Liver (tissue), 3 donors: ENCODE measurements around the gene COL5A1.

ENCODE experiments used
- EGR1 ChIP-seq, 2 donors: IDR thresholded peaks; 2 replicates each; pipeline ENCODE4 v1.6.1; 2016 to 2018; ENCODE audit warnings: antibody characterized with exemption in 2 of 2, low read depth in 2 of 2
- TAF1 ChIP-seq: conservative IDR thresholded peaks from 2 replicates; pipeline ENCODE4 v1.6.1; 2016; ENCODE audit warnings: antibody characterized with exemption, mild to moderate bottlenecking
- TF ChIP-seq, protein P1 (sequence below): IDR thresholded peaks from 2 replicates; pipeline ENCODE4 v1.6.1; 2016; ENCODE audit warnings: antibody characterized with exemption
- TF ChIP-seq, protein P2 (sequence below): fragments of 150-350 bp; IDR thresholded peaks from 2 replicates; pipeline ENCODE4 v1.5.1; 2017; ENCODE audit warnings: improper control_type of control experiment, low read depth, low read length; ENCODE audit not compliant: missing input control
- donor health status: healthy.
- donor health status: healthy.

DNA sequence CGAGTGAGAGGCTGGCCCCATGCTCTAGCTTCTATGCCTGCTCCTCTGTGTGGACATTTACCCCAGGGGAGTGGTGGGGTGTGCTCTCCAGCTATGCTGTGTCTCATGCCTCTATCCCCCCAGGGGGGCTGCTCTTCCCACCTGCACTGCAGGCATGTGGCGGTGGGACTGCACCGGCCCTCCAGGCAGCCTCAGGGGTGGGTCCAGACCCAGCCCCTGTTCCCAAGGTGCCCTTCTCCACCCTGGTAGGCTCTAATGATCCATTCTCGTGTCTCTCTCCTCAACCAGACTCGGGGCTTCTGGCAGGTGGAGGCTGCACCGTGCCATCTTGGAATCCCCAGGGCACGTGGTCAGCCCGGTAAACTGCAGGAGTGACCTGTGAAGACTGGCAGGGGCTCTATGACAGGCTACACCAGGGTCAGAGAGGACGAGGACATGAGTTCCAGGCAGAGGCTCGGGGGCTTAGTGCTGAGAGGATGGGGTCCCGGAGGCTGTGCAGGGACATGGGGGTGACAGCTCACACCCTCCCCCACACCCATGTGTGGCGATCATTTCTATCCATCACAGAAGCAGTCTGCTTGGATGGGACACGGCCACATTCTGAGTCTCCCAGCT is 22.7 kb upstream of the COL5A1 start:
- TF ChIP-seq, protein P1, sequence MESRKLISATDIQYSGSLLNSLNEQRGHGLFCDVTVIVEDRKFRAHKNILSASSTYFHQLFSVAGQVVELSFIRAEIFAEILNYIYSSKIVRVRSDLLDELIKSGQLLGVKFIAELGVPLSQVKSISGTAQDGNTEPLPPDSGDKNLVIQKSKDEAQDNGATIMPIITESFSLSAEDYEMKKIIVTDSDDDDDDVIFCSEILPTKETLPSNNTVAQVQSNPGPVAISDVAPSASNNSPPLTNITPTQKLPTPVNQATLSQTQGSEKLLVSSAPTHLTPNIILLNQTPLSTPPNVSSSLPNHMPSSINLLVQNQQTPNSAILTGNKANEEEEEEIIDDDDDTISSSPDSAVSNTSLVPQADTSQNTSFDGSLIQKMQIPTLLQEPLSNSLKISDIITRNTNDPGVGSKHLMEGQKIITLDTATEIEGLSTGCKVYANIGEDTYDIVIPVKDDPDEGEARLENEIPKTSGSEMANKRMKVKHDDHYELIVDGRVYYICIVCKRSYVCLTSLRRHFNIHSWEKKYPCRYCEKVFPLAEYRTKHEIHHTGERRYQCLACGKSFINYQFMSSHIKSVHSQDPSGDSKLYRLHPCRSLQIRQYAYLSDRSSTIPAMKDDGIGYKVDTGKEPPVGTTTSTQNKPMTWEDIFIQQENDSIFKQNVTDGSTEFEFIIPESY, result no peak
- TF ChIP-seq, protein P2, sequence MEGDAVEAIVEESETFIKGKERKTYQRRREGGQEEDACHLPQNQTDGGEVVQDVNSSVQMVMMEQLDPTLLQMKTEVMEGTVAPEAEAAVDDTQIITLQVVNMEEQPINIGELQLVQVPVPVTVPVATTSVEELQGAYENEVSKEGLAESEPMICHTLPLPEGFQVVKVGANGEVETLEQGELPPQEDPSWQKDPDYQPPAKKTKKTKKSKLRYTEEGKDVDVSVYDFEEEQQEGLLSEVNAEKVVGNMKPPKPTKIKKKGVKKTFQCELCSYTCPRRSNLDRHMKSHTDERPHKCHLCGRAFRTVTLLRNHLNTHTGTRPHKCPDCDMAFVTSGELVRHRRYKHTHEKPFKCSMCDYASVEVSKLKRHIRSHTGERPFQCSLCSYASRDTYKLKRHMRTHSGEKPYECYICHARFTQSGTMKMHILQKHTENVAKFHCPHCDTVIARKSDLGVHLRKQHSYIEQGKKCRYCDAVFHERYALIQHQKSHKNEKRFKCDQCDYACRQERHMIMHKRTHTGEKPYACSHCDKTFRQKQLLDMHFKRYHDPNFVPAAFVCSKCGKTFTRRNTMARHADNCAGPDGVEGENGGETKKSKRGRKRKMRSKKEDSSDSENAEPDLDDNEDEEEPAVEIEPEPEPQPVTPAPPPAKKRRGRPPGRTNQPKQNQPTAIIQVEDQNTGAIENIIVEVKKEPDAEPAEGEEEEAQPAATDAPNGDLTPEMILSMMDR, result no peak
- TF ChIP-seq TAF1 (no peak), EGR1 (IDR thresholded peaks at IDR 0.05; ENCODE audit: low read depth in 2 of 2) (no peak)
